IMR-90 (cell line): ENCODE measurements around the gene TRIM10.

Source experiments
- CTCF ChIP-seq: conservative IDR thresholded peaks from 2 replicates; pipeline ENCODE4 v1.5.1; 2012; ENCODE audit warnings: mild to moderate bottlenecking, low read depth, low read length, improper control_type of control experiment
- ELK1 ChIP-seq: fragments of 150-350 bp; IDR thresholded peaks from 2 replicates; pipeline ENCODE4 v1.6.1; 2016; ENCODE audit warnings: low read depth, mild to moderate bottlenecking, low read length, moderate library complexity, borderline replicate concordance
- MAZ ChIP-seq: IDR thresholded peaks from 2 replicates; pipeline ENCODE4 v1.6.1; 2012; ENCODE audit warnings: low read depth, mild to moderate bottlenecking, low read length, improper control_type of control experiment, moderate library complexity, borderline replicate concordance
- POLR2A ChIP-seq: IDR thresholded peaks from 2 replicates; pipeline ENCODE4 v1.6.1; 2012; ENCODE audit warnings: mild to moderate bottlenecking, low read depth, low read length
- RAD21 ChIP-seq: IDR thresholded peaks from 2 replicates; pipeline ENCODE4 v1.6.1; 2012; ENCODE audit warnings: low read length, improper control_type of control experiment
- RCOR1 ChIP-seq: IDR thresholded peaks from 2 replicates; pipeline ENCODE4 v1.6.1; 2012; ENCODE audit warnings: mild to moderate bottlenecking, low read length, improper control_type of control experiment; ENCODE audit not compliant: insufficient replicate concordance
- RFX5 ChIP-seq: IDR thresholded peaks from 2 replicates; pipeline ENCODE4 v1.8.0; 2012; ENCODE audit warnings: low read depth, mild to moderate bottlenecking, low read length, moderate library complexity
- SMC3 ChIP-seq: fragments of 150-350 bp; IDR thresholded peaks from 2 replicates; pipeline ENCODE4 v1.6.1; 2016; ENCODE audit warnings: low read depth, mild to moderate bottlenecking, antibody characterized with exemption, low read length, moderate library complexity

- TF ChIP-seq RAD21 (no peak), CTCF (no peak), SMC3 (no peak), ELK1 (no peak), MAZ (no peak), RFX5 (no peak), POLR2A (no peak), RCOR1 (no peak)
Measured at GRCh38 chr6:30185846-30186484, 25.0 kb upstream of the TRIM10 start.
